H9 (cell line): ENCODE results near the gene EEF1E1. TPM values are rescaled to one million over a fixed set of nuclear protein-coding genes. Genes with fewer than 3 reads are reported as not detected.

Experiments
- DNase-seq: peaks from one replicate; pipeline ENCODE4 v3.0.0-alpha.2; 2017
- H2AFZ ChIP-seq: one replicate; pipeline ENCODE4 v1.6.1; 2013; ENCODE audit warnings: mild to moderate bottlenecking, low read length, control low read depth, moderate library complexity
- H2AK5ac ChIP-seq: 2 replicates; pipeline ENCODE4 v1.6.1; 2013; ENCODE audit warnings: low read length, control low read depth, mixed read lengths; ENCODE audit not compliant: insufficient read length
- H2BK120ac ChIP-seq: one replicate; pipeline ENCODE4 v1.6.1; 2013; ENCODE audit warnings: low read depth, mild to moderate bottlenecking, low read length, control low read depth, inconsistent platforms; ENCODE audit not compliant: poor library complexity, severe bottlenecking
- H2BK12ac ChIP-seq: 2 replicates; pipeline ENCODE4 v1.6.1; 2013; ENCODE audit warnings: low read length, control low read depth, mixed read lengths, low read depth; ENCODE audit not compliant: insufficient read length
- H2BK15ac ChIP-seq: 2 replicates; pipeline ENCODE4 v1.6.1; 2013; ENCODE audit warnings: low read depth, low read length, control low read depth
- H2BK20ac ChIP-seq: one replicate; pipeline ENCODE4 v1.6.1; 2013; ENCODE audit warnings: low read depth, mild to moderate bottlenecking, low read length, control low read depth, inconsistent platforms; ENCODE audit not compliant: poor library complexity, severe bottlenecking
- H2BK5ac ChIP-seq: 2 replicates; pipeline ENCODE4 v1.6.1; 2013; ENCODE audit warnings: low read length, control low read depth, mixed read lengths; ENCODE audit not compliant: insufficient read length
- H3K14ac ChIP-seq: 2 replicates; pipeline ENCODE4 v1.6.1; 2013; ENCODE audit warnings: low read length, control low read depth; ENCODE audit not compliant: insufficient read depth
- H3K18ac ChIP-seq: 2 replicates; pipeline ENCODE4 v1.6.1; 2013; ENCODE audit warnings: low read depth, mild to moderate bottlenecking, mixed read lengths, low read length, control low read depth; ENCODE audit not compliant: insufficient read length
- H3K23ac ChIP-seq: 2 replicates; pipeline ENCODE4 v1.6.1; 2013; ENCODE audit warnings: low read length, control low read depth, mixed read lengths, low read depth; ENCODE audit not compliant: insufficient read length
- H3K23me2 ChIP-seq: 2 replicates; pipeline ENCODE4 v1.6.1; 2013; ENCODE audit warnings: low read depth, mild to moderate bottlenecking, mixed read lengths, low read length, control low read depth; ENCODE audit not compliant: insufficient read length, poor library complexity, severe bottlenecking
- H3K27ac ChIP-seq: 2 replicates; pipeline ENCODE4 v1.5.1; 2013; ENCODE audit warnings: low read length, control low read depth, mixed read lengths, low read depth; ENCODE audit not compliant: insufficient read length
- H3K27me3 ChIP-seq: 2 replicates; pipeline ENCODE4 v1.6.1; 2013; ENCODE audit warnings: low read length, control low read depth, inconsistent platforms; ENCODE audit not compliant: insufficient read depth
- H3K4ac ChIP-seq: 2 replicates; pipeline ENCODE4 v1.6.1; 2013; ENCODE audit warnings: low read depth, mild to moderate bottlenecking, control low read depth, inconsistent platforms, low read length, moderate library complexity
- H3K4me1 ChIP-seq: 2 replicates; pipeline ENCODE4 v1.6.1; 2013; ENCODE audit warnings: low read length, control low read depth, inconsistent platforms; ENCODE audit not compliant: insufficient read depth
- H3K4me2 ChIP-seq: 2 replicates; pipeline ENCODE4 v1.6.1; 2013; ENCODE audit warnings: low read length, control low read depth, mixed read lengths; ENCODE audit not compliant: insufficient read length, insufficient read depth
- H3K56ac ChIP-seq: 2 replicates; pipeline ENCODE4 v1.6.1; 2013; ENCODE audit warnings: low read depth, mild to moderate bottlenecking, mixed read lengths, low read length, control low read depth; ENCODE audit not compliant: insufficient read length
- H3K79me1 ChIP-seq: 2 replicates; pipeline ENCODE4 v1.6.1; 2013; ENCODE audit warnings: low read depth, mild to moderate bottlenecking, moderate library complexity, low read length, control low read depth, inconsistent platforms; ENCODE audit not compliant: insufficient read depth, poor library complexity, severe bottlenecking
- H3K79me2 ChIP-seq: 2 replicates; pipeline ENCODE4 v1.6.1; 2013; ENCODE audit warnings: low read length, control low read depth, inconsistent platforms; ENCODE audit not compliant: insufficient read depth
- H3K9ac ChIP-seq: 2 replicates; pipeline ENCODE4 v1.6.1; 2013; ENCODE audit warnings: low read length, control low read depth, mixed read lengths; ENCODE audit not compliant: insufficient read length; ENCODE audit errors: extremely low read depth
- H3K9me3 ChIP-seq: one replicate; pipeline ENCODE4 v1.6.1; 2013; ENCODE audit warnings: low read depth, low read length, inconsistent platforms; ENCODE audit not compliant: control insufficient read depth
- H3T11ph ChIP-seq: one replicate; pipeline ENCODE4 v1.6.1; 2013; ENCODE audit warnings: mild to moderate bottlenecking, low read length, control low read depth, inconsistent platforms
- H4K20me1 ChIP-seq: one replicate; pipeline ENCODE4 v1.6.1; 2013; ENCODE audit not compliant: control insufficient read depth, insufficient read length, insufficient read depth
- H4K5ac ChIP-seq: 2 replicates; pipeline ENCODE4 v1.6.1; 2013; ENCODE audit warnings: low read depth, mild to moderate bottlenecking, mixed read lengths, low read length, control low read depth; ENCODE audit not compliant: insufficient read length
- H4K8ac ChIP-seq: replicated peaks from 2 replicates; pipeline ENCODE4 v1.6.1; 2013; ENCODE audit warnings: low read length, control low read depth, mixed read lengths, low read depth; ENCODE audit not compliant: insufficient read length
- H4K91ac ChIP-seq: 2 replicates; pipeline ENCODE4 v1.6.1; 2013; ENCODE audit warnings: low read depth, mild to moderate bottlenecking, moderate library complexity, mixed read lengths, low read length, control low read depth; ENCODE audit not compliant: insufficient read length
- H3K27ac Mint-ChIP-seq, 3 experiments: 2 replicates in 2 of 3; 3 replicates in 1 of 3; pipeline ENCODE4 v1.8.0; 2020 to 2021; ENCODE audit warnings: mixed read lengths in 3 of 3, mild to moderate bottlenecking in 1 of 3, moderate library complexity in 1 of 3
- H3K27me3 Mint-ChIP-seq: 2 replicates; pipeline ENCODE4 v1.8.0; 2021; ENCODE audit warnings: low read depth, mild to moderate bottlenecking, moderate library complexity, mixed read lengths
- H3K36me3 Mint-ChIP-seq, 3 experiments: 2 replicates in 2 of 3; 3 replicates in 1 of 3; pipeline ENCODE4 v1.8.0; 2020 to 2021; ENCODE audit warnings: low read depth in 3 of 3, mixed read lengths in 3 of 3; ENCODE audit not compliant: insufficient read depth in 1 of 3
- H3K4me1 Mint-ChIP-seq, 2 experiments: 2 replicates each; pipeline ENCODE4 v1.8.0; 2020; ENCODE audit warnings: mixed read lengths in 2 of 2
- H3K4me3 Mint-ChIP-seq, 2 experiments: 2 replicates in 1 of 2; 3 replicates in 1 of 2; pipeline ENCODE4 v1.8.0; 2020 to 2021; ENCODE audit warnings: mild to moderate bottlenecking in 2 of 2, mixed read lengths in 2 of 2, moderate library complexity in 1 of 2
- H3K9me3 Mint-ChIP-seq, 2 experiments: 2 replicates in 1 of 2; 3 replicates in 1 of 2; pipeline ENCODE4 v1.8.0; 2020; ENCODE audit warnings: mild to moderate bottlenecking in 2 of 2, mixed read lengths in 2 of 2, moderate library complexity in 1 of 2
- whole genome bisulfite sequencing: extraction: QIAGEN DNeasy Blood & Tissue Kit; methylation state at CpG from one replicate; pipeline ENCODE4 v1.1.7; 2013; ENCODE audit warnings: missing lambda C conversion rate, low lambda C conversion rate, mixed read lengths; ENCODE audit not compliant: insufficient read length; ENCODE audit errors: extremely low coverage; 5-methylcytosine and 5-hydroxymethylcytosine counted together
- total RNA-seq: library from RNA; stranded (reverse); gene quantifications from 2 replicates; pipeline ENCODE4 v1.2.1, GENCODE V29; 2021
- TF ChIP-seq, protein P1 (sequence below): fragments of 200-600 bp; sonication (generic); conservative IDR thresholded peaks from 3 replicates; pipeline ENCODE4 v1.8.0; 2021; ENCODE audit warnings: antibody characterized with exemption, mild to moderate bottlenecking

EEF1E1 gene
- total RNA-seq, 1 experiment from 2014 or later = 71.8 TPM

DNA sequence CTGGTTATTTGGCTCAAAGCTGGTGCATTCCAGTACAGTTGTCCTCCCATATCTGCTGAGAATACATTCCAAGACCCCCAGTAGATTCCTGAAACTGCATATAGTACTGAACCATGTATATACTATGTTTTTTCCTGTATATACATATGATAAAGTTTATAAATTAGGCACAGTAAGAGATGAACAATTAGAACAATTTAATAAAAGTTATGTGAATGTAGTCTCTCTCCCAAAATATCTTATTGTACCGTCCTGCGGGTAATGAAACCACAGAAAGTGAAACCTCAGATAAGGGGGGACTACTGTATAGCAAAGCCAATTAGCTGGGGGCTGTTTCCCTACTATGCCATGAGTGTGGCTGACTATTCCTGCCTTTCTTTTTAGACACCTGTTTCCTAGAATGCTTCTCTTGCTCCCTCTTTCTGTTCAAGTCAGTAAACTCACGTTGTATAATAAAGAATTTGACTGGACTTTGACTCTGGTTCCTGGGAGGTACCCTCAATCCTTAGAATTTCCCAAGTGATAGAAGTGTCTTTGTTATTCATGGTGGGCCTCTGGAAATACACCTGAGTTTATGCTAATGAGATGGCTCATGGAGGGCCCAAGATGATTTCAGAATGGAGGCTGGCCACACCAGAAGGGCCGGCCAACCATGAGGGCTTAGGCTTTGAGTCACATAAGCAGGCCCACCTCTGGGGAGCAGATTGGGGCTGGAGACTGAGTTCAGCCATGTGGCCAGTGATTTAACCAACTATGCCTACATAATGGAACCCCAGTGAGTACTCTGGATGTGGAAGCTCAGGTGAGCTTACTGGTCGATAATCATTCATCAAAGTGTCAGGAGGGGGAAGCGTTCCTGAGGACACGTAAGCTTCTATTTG lies 37.5 kb downstream of the EEF1E1 start:
- Histone ChIP-seq H4K5ac (no peak overlapping the region), H2BK15ac (no peak overlapping the region), H3K14ac (no peak overlapping the region), H3K4me1 (no peaks in the 10 kb centered on the region), H4K8ac (peak overlapping the region; percentile 75), H3K56ac (no peak overlapping the region), H4K20me1 (no peaks in the 10 kb centered on the region), H3K4ac (no peak overlapping the region), H3K27ac (no peak overlapping the region), H2BK12ac (no peak overlapping the region), H3T11ph (no peak overlapping the region), H3K27me3 (no peaks in the 10 kb centered on the region), H3K18ac (peak overlapping the region; percentile 50), H3K79me1 (no peaks in the 10 kb centered on the region), H3K9me3 (no peaks in the 10 kb centered on the region), H3K4me2 (peak overlapping the region; percentile 54), H3K23me2 (no peaks in the 10 kb centered on the region), H2BK5ac (no peak overlapping the region), H4K91ac (no peak overlapping the region), H3K23ac (no peak overlapping the region), H2BK20ac (no peak overlapping the region), H2AK5ac (no peak overlapping the region), H2AFZ (no peak overlapping the region), H2BK120ac (no peak overlapping the region), H3K9ac (no peak overlapping the region), H3K79me2 (no peaks in the 10 kb centered on the region)
- WGBS = no CpG with 5 or more reads among the region's 7 CpGs
- no peaks in the 10 kb centered on the region for H3K27me3 Mint-ChIP-seq
- no peaks in the 10 kb centered on the region for H3K9me3 Mint-ChIP-seq
- H3K36me3 Mint-ChIP-seq = peaks cover 0 to 19% (median 15%) of the 10 kb centered on the region in 3 experiments; a peak in 4 of 7 replicates
- H3K27ac Mint-ChIP-seq = peak overlapping the region; percentile 13 to 83 (median 66); a peak in 4 of 7 replicates
- peak overlapping the region; percentile 95 to 96 for H3K4me3 Mint-ChIP-seq
- TF ChIP-seq, protein P1, sequence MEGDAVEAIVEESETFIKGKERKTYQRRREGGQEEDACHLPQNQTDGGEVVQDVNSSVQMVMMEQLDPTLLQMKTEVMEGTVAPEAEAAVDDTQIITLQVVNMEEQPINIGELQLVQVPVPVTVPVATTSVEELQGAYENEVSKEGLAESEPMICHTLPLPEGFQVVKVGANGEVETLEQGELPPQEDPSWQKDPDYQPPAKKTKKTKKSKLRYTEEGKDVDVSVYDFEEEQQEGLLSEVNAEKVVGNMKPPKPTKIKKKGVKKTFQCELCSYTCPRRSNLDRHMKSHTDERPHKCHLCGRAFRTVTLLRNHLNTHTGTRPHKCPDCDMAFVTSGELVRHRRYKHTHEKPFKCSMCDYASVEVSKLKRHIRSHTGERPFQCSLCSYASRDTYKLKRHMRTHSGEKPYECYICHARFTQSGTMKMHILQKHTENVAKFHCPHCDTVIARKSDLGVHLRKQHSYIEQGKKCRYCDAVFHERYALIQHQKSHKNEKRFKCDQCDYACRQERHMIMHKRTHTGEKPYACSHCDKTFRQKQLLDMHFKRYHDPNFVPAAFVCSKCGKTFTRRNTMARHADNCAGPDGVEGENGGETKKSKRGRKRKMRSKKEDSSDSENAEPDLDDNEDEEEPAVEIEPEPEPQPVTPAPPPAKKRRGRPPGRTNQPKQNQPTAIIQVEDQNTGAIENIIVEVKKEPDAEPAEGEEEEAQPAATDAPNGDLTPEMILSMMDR = no peak
- H3K4me1 Mint-ChIP-seq = peaks cover 18 to 19% of the 10 kb centered on the region in 2 experiments
- DNase-seq = peak; percentile 32
